HG03280 (cell line): ENCODE measurements around the gene POU6F2.

Source experiments
- ATAC-seq: cut with Tn5 transposase; IDR thresholded peaks from one replicate; pipeline ENCODE4 v1.9.1; 2021; ENCODE audit warnings: mild to moderate bottlenecking, moderate library complexity; ENCODE audit not compliant: unreplicated experiment

POU6F2 gene

GRCh38 chr7:39069031-39069430 is 91.3 kb downstream of the POU6F2 start:
- no peak for ATAC-seq

GRCh38 chr7:39069896-39070881 is 92.5 kb downstream of the POU6F2 start:
- no peak for ATAC-seq

GRCh38 chr7:39071116-39071515 is 93.4 kb downstream of the POU6F2 start:
- no peak for ATAC-seq

GRCh38 chr7:39073432-39073831 is 95.7 kb downstream of the POU6F2 start:
- no peak for ATAC-seq

DNA sequence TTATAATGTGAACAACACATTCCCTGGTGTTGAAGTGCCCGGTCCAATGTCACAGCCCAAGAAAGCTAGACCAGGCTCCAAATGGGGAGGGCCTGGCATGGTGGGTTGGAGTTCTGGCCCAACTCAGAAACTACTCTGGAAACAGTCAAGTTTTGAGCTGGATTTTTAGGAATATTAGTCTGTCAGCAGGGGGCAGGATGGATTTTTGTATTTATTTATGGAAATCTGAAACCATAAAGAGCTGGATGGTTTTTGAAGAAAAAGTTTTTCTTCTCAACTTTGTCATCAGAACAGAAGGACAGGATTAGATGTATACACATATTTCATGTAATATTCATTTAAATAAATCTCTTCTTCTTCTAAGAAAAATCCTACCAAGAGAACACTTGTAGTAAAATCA is 97.5 kb downstream of the POU6F2 start:
- ATAC-seq = no peak

DNA sequence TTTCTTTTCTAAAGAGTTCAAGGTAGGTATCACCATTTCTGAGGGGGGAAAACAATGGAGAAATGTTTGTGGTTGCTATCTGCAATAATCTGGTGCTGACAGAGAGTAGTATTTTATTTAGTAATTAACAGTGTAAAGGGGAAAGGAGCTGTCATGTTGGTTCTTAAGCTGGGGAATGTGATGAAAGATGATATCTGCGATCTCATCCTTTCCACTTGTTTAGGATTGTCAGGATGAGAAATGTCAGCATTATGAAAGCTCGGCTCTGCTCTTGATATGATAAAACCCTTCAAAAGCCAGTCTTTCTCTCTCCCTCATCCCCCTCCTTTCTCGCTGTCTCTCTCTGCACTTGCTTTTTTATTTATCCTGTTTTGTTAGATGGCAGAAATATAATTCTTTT is 106.1 kb downstream of the POU6F2 start:
- ATAC-seq = no peak

- no peak for ATAC-seq
Observed at GRCh38 chr7:39084349-39084748, 106.6 kb downstream of the POU6F2 start.

DNA sequence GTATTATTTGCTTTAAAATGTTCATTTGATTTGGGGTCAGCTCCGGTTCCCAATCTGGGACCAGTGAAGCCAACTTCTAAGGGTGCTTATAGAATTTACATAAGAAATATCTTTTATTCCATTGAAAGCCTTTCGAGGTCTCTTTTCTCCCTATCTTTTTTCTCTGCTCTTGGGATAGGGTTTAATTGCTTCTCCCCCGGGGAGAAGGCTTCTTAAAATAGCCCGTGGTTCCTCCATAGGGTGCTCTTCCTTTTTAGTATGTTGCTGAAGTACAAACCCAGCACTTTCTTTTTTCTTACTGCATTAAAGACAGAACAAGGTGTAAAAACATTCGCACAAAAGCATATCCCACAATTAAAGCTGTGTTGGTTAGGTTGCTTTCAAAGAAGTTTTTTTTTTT is 107.5 kb downstream of the POU6F2 start:
- no peak for ATAC-seq

DNA sequence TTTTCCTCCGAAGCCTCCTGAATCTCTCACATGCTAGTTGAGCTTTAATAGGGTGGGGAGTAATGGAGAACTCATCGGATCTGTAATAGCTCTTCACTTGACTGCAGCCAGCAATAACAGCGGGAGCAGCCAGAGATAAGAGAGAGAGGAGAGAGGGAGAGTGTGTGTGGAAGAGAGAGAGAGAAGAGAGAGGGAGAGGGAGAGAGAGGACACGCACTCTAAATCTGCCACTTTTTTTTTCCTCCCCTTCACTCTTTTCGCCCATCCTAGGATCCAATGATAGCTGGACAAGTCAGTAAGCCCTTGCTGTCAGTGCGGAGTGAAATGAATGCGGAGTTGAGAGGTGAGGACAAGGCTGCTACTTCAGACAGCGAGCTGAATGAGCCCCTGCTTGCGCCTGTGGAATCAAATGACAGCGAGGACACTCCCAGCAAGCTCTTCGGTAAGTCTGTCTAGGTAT is 107.9 kb downstream of the POU6F2 start:
- ATAC-seq = no peak

DNA sequence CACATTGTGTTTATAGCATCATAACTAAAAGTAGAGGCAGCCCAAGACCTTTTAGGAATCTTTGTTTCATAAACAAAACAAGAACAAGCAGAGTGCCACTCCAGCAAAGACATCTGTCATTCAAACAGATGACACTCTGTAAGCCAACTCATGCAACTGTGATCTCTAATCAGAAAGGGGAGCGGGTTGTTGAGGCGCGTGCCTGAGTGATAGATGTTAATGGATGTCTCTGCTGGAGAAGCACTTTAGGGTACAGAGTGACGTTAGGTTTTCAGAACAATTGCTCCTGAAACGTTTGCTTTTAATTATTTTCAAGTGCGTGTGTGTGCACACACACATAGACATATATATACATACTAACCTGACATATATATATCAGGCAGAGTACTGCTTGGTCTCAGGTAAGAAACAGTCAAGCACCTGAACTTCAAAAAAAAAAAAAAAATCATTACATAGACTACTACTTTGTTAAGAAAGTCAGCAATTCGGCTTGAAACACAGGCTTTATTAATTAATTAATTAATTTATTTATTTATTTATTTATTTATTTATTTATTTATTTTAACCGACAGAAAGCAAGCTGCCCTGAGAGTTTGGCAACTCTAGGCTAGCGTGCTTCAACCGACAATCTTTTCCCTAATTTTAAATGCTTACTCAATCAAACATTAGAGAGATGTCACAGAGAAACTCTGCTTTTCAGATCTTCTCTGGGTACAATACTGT is 109.1 kb downstream of the POU6F2 start:
- ATAC-seq = no peak

- no peak for ATAC-seq
Observed at GRCh38 chr7:39088730-39089593, 111.3 kb downstream of the POU6F2 start.

- ATAC-seq = no peak
Observed at GRCh38 chr7:39091145-39091544, 113.4 kb downstream of the POU6F2 start.

- no peak for ATAC-seq
Observed at GRCh38 chr7:39091774-39092173, 114.1 kb downstream of the POU6F2 start.

DNA sequence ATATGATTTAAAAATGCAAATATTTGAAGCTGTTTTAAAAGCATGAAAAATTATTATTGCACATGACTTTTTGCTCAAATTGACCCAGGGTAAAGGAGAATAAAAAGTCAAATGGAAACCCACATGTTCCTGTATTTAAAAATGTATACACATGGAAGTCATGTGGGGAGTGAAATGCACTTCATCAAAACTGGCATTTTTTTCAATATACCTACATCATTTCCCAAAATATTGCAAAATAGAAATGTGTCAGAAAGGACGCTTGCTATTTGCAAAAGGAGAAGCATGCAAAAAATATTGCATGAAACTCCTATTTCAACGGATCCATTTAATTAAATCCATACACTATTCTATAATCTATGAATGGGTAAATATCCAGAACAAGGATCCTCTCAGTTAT is 117.0 kb downstream of the POU6F2 start:
- no peak for ATAC-seq

- no peak for ATAC-seq
Observed at GRCh38 chr7:39095875-39096619, 118.3 kb downstream of the POU6F2 start.

GRCh38 chr7:39098506-39098905 is 120.8 kb downstream of the POU6F2 start:
- ATAC-seq = no peak

- ATAC-seq = no peak
Observed at GRCh38 chr7:39099146-39099545, 121.4 kb downstream of the POU6F2 start.

DNA sequence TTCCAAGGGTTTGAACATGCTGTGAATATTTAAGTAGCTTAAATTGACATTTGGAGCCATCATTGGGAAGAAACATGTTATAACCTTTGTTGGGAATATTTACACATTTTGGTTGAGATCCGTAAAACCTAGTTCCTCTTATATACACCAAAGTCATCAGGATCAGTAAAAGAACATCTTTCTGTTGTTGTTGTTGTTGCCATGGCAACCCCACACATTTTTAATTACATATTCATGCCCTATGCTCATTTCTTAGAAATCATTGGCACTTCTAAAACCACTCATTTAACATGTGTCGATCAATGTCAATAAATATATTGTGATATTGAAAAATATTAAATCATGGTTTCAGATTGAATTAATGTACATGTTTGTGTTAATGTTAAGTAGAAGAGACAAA is 122.6 kb downstream of the POU6F2 start:
- no peak for ATAC-seq

DNA sequence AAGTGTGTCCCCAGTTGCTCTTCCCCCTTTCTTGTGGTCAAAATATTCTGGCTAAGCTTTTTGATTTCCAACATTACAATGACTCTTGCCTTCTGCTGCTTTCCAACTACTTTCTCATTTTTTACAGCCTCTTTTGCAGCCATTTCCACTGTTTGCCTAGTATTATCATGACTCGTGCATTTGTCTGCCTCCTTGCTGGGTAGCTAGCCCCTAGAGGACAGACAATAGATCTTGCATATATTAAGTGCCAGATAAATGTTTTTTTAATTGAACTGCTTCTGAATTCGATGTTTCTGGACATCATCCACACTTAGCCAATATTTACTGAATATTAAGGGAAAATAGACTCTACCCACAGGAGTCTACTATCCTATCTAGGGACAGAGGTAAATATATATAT is 124.5 kb downstream of the POU6F2 start:
- no peak for ATAC-seq

GRCh38 chr7:39105720-39106119 is 128.0 kb downstream of the POU6F2 start:
- ATAC-seq = no peak
